Stimulated activated CD4-positive, alpha-beta T cell treated with anti-CD3 and anti-CD28 coated beads, Interleukin-15, amount 100 ng/mL, for 24 hours (primary cell): ENCODE measurements around the gene LRRC19.
A peak's percentile ranks its signal among the peaks of the same experiment; 100 is the strongest.

ENCODE experiments used
- DNase-seq: peaks from one replicate; pipeline ENCODE4 v3.0.0-alpha.2; 2020

LRRC19 gene, protein sequence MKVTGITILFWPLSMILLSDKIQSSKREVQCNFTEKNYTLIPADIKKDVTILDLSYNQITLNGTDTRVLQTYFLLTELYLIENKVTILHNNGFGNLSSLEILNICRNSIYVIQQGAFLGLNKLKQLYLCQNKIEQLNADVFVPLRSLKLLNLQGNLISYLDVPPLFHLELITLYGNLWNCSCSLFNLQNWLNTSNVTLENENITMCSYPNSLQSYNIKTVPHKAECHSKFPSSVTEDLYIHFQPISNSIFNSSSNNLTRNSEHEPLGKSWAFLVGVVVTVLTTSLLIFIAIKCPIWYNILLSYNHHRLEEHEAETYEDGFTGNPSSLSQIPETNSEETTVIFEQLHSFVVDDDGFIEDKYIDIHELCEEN

DNA sequence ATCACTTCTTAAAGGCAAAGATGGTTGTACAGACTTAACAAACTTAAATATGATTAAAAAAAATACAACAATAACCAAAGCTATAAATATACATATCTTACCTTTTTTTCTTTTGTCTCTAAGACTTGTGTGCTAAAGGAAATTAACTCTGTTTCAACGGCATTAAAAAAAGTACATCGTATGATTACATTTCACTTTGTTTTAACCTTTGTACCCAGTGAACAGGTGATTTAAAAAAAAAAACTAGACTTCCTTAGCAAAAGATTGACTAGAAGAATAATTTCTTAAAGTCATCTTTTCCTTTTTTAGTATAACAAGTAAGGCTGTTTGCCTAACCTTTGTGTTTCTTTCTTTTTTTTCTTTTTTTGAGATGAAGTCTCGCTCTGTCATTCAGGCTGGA, at the start of gene LRRC19:
Gene LRRC19 (minus strand): TSS at position 182 of the 400 bp plus-strand sequence. CDS start 5,978 bp downstream, outside the sequence.
- no peak for DNase-seq

DNA sequence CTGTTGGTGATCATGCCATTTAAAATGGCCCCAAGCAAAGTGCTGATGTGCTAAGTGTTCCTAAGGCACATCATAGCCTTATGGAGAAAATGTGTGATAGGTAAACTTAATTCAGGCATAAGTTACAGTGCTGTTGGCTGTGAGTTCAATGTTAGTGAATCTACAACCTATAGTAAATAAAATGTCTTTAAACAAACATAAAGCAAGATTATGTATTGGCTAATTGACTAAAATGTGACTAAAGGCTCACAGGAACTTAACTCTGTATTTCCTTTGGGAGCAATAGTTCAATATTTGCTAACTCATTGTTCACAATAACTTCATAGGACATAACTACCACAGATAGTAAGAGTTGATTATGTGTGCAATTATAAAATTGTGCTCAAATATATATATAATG, 49.4 kb upstream of the LRRC19 start:
- no peak for DNase-seq

DNA sequence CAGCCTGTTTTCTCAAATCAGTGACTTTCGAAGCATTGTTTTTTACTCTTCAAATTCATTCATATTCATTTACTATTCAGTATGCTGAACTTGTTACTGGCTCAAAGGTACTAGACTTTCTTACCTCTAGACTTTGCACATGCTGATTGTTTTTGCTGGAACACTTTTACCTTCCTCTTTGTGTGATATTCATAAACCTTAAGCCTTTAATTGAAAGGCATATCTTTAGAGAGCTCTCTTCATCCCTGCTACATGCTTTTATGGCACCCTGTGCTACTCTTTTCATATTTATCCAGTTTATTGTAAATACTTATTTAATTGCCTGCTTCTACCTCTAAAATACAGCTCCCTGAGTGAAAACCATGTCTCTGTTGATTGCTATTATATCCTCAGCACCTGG, 48.7 kb upstream of the LRRC19 start:
- no peak for DNase-seq

DNA sequence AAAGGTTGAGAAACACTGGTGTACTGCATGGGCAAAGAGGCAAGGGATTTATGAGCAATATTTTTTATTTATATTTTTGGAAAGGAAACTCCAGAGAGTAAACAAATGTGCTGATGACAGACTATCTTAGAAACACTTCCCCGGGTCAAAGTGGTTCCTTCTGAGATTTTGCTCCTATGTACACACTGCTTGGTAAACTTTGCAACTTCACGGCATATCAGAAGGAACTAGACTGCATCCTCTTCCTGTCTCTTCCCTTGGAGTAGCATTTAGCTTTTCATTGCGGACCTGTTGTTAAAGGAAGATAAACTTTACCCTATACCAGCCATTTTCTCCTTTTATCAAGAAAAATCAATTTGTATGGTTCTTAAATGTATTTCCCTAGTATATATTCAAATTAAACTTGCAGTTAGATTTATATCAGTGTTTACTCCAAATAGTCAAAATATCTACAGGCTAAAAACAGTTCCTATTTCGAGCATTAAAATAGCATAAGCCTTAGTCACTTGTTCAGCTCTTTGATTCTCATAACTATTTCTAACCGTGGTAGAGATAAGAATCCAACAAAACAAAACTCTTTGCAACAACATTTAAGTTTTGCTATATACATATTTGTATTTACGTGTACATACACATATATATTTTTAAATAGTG, 48.0 kb upstream of the LRRC19 start:
- no peak for DNase-seq

DNA sequence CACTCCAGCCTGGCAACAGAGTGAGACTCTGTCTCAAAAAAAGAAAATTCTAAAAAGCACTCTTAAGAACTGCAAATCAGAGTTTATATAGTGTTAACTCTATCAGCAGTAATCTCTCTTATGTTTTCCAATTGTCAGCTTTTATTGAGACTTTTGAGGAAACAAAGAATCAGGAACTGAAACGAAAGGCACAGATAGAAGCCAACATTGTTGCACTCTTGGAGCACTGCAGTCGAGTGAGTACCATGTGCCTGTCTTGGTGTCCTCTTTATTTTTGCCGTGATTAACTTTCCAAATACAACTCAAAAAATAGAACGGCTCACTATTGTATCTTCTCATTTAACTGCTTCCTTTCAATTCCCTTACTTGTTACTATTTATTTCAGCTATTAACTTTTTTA, 41.7 kb upstream of the LRRC19 start:
- DNase-seq: no peak

DNA sequence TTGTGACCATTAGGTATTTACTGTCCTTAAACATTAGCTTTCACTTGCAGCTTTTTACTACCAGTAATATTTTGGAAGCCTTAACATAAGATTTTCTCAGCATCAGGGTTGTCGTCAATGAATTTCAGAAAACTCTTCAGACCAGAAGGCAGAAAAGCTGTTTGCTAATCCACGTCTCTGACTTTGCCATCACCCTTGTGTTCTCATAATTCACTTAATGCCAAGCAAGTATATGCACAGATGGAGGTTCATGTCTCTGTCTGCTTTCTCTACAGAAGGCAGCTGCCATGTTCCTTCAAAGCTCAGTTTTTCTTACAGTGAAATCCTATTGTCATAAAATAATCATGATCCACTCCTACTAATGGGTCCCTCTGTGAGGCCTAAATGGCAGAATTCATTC, 37.7 kb upstream of the LRRC19 start:
- DNase-seq: no peak

DNA sequence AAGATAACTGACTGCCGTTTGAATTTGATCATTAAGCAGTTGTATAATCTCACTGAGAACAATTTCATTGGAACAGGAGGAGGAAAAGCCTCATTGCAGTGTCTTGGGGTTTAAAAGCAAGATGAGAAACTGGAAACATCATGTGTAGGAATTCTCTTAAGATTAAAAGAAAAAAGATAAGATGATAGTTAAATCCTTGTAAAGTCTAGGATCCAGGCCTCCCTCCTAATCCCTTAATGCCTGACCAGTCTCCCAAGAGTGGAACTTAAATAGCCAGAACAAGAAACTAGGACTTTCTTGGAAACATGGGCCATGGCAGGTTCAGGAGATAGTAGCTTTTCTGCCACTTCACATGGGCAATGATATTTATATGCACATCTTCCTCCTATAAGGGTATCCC, 37.0 kb upstream of the LRRC19 start:
- no peak for DNase-seq

DNA sequence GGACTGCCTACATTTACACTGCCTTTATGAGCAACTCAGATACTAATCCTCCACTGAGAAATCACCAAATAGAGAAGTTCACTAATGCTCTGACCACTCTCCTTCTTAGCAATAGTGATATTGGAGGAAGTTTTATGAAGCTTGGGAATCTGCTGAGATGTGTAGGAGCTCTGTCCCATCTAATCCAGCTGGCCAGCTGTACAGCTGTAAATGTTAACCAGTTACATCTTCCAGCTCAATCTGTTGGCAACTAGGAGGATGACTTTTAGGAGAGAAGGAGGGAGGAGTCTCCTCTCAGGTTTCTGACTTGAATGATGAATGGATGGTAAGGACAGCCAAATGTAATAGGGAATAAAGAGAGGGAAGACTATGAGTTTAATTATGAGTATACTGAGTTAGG, 36.3 kb upstream of the LRRC19 start:
- no peak for DNase-seq

DNA sequence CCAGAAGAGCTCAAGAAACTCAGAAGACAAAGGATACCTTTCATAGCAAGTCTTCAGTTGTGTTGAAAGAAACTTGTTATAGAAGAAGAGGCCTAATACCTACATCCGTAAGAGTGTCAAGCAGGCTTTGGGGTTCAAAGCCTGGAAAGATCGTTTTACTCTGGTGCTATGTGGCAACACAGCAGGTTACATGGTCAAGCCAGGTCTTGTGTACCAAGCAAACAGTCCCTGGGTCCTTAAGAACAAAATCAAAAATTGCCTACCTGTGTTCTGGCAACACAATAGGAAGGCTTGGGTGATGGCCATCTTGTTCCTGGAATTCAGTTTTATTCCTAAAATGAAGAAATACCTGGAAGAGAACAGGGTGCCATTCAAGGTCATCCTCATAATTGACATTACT, 32.0 kb upstream of the LRRC19 start:
- DNase-seq: no peak

DNA sequence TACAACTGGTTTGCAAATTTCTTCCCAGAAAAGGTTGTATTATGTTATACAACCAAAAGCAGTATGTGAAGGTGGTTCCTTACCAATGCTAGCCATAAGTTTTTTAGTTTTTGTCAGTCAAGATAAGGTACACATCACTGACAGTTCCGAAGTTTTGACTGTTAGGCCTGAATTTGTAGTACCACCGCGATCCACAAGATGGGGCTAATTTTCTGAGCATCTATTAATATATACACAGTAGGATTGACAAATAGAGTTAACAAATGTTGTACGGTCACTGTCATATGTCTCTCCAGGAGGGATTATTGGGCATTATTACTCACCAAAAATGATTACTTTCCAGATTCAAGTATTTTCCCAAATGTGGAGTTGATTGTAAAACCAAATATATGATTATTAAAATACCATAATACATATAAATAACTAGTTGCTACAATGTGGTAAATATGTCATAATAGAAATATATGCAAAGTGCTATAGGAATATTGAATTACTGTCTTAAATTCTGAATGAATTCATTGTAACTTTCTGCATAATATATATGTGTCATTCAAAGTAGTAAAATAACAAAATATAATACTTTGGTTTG, 28.4 kb upstream of the LRRC19 start:
- peak; percentile 66 for DNase-seq

DNA sequence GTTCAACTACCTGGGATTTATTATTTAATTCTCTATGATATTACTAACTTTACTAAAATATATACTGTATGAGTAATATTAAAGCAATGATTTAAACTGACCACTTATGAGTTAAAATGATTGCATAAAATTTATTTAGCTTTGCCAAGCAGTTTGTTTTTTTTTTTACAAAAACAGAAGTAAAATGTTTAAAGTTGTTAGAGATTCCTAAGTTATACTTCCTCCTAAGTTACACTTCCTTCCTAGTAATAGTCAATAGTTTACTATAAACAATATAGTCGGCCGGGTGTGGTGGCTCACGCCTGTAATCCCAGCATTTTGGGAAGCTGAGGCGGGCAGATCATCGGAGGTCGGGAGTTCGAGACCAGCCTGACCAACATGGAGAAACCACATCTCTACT, 23.7 kb upstream of the LRRC19 start:
- DNase-seq: no peak

DNA sequence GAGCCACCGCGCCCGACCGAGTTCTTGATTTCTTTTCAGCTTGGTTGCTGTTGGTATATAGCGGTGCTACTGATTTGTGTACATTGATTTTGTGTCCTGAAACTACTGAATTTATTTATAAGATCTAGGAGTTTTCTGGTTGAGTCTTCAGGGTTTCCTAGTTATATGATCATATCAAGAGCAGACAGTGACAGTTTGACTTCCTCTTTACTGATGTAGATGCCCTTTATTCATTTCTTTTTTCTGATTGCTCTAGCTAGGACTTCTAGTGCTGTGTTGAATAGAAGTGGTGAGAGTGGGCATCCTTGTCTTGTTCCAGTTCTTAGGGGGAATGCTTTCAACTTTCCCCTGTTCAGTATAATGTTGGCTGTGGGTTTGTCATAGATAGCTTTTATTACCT, 17.4 kb upstream of the LRRC19 start:
- no peak for DNase-seq

DNA sequence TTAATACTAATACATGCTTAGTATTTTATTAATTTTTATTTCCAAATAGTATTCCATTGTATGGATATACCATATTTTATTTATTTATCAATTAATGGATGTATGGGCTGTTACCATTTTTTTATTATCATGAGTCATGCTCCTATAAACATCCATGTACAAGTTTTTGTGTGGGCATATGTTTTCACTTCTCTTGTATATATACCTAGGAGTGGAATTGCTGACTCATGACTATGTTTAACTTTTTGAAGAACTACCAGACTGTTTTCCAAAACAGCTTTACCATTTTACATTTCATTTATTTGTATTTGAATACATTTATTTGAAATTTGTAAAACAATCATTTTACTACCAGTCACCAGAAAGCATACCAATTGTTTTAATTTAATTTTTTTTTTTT, 14.1 kb upstream of the LRRC19 start:
- DNase-seq: no peak

DNA sequence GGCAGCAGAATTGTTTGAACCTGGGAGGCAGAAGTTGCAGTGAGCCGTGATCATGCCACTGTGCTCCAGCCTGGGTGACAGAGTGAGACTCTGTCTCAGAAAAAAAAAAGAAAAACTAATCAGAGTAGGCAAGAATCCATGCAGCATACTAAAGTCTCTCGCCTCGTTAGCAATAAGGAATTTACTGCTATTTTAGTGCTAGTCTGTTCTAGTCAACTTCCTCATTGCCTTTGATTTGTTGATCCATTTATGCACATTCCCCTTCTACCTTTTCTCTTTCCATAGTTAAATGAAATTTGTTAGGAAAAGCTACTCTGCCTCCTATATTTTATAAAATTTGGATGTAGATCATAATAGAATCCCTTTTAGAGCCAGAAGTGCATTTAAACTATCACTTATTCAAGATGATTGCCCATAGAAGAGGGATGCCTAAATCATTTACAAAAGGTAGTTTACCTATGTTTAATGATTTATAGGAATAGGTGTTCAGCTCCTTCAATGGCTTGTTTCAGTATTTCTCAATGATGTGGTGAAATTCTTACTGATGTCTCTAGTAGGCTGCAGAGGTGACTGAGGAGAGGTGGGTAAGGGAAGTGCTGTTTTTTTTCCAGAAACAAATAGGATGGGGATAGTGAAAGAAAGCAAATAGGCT, 1.9 kb downstream of the LRRC19 start:
- no peak for DNase-seq

DNA sequence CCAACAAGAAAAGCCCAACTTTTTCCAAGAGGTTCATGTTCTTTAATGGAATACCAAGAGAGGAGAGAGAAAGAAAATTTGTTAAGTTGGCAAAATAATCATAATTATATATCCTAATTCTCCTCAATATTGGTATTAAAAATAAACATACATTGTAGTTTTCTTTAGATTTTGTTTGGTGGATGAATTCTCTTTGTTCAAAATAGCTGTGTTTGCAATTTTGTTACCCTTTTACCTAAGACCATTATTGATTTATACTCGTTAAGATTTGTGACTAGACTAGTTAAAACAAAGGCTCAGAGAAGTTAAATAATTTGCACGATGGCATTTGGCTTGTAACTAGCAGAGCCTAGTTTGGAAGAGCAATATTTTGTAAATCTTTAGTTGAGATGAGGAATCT, 9.7 kb downstream of the LRRC19 start:
- no peak for DNase-seq

DNA sequence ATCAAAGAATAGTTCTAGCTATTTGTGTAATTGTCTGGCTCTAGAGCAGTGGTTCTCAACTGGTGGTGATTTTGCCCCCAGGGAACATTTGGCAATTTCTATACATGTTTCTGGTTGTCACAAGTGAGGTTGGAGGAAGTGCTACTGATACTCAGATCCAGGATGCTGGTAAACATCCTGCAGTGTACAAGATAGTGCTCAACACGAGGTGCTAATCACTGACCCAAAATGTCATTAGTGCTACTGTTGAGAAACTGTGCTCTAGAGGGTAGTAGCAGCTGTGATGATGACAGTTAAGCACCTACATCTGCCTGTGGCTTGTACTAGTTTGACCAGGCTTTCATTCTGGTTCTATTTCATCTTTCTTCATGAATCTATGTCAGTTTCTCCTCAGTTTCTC, 22.1 kb downstream of the LRRC19 start:
- no peak for DNase-seq

DNA sequence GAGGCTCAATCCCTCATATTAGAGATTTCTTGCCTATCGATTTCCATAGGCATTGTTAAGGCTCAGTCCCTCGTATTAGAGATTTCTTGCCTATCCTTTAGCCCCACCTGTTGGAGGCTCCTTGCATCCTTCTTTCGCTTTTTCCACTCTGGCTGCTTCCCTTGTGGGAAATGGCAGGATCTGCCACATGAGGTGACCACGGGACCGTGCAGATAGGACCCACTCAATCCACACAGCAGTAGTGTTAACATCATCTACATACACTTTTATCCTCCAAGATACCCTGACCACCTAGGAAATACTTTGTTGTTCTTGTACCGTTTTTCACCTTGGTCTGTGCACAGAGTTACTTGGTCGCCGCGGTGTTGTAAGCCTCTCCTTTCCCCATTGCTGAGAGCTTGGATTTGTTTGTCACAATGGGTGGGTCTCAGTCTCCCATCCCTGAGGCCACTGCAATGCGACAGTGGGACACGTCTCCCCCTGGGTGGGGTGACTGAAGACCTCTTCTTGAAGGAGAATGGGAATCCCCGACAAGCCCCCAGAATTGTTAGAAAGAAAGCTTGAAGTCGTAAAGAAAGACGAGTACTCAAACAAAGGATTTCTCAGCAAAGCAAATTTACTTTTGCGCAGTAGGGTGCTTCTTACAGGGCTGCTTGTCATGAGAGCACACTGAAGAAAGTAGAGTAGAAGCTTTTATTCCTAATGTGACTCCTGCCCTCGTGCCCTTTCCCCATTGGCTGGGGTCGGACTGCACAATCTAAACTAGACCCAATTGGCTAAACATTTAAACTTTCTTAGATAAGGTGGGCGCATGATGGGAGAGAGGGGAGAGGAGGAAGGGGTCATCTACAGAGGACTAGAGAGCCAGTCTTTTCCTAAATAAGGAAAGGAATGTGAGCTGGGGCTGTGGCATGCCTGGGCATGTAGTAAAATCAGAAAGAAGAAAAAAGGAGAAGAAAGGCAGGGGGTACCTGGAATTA, 29.5 kb downstream of the LRRC19 start:
- no peak for DNase-seq

DNA sequence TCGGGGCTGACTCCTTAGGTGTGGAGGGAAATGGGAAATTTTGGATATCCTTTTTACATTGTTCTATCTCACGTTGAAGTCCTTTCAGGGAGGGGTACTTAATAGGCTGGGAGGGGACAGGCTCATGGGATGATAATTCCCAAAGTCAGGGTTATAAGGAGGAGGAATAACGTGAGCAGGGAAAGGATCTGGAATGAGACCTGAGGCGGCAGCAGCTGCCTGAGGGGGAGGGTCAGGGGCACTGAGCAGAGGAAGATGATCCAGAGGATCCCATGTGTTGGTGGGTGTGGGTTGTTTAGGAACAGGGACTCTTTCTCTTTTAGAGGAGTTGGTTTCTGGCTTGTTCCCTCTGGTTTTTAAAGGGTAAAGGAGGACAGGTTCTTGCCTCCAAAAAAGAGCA, 30.5 kb downstream of the LRRC19 start:
- DNase-seq: no peak

DNA sequence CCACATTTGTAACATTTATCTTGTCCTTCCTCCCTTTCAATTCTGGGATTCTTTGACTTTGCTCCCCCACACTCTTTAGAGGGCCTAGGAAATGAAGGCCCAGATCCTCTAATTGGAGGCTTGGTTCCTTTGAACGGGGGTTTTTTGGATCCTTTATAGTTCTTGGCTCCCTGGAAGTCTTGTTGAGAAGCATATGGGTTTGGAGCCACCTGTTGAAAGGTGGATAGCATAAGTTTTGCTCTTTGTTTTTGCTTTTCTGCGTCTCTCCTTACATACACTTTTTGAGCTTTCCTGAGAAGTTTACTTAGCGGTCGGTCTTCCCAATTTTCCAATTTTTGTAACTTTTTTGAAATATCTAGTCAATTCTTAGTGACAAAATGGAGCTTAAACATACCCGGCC, 31.5 kb downstream of the LRRC19 start:
- no peak for DNase-seq

DNA sequence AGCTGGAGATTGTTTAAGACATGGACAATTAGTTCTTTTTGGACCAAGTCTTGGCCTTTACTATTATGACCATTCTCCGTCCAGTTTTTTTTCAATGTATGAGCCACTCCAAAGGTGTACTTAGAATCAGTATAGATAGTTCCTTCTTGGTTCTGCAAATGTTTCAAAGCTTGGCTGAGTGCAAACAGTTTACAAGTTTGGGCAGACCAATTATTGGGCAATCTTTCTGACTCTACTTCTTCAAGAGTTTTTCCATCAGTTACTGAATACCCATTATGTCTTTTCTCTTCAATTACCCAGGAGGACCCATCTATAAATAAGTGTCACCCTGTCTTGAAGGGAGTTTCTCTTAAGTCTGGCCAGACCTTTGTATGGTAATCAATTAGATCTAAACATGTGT, 33.8 kb downstream of the LRRC19 start:
- no peak for DNase-seq

DNA sequence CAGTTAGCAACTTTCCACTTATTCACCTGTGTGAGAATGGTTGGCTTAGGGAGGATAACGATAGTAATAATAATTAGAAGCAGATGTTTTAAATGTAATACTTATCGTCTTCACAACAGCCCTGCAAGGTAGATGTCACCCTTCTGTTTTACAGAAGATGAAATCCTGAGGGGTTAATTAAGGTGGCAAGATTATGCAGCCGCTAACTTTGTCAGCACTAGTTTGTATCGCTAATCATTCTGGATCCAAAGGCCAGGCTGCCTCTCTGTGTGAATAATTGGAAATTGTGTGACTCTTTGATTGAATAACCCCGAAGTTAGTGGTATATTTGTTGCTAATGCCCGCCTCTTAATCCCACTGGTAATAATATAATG, 48.6 kb downstream of the LRRC19 start:
- DNase-seq: no peak
